HG03280 (cell line): Measurements from ENCODE around the gene CFAP119.

Experiments
- ATAC-seq: cut with Tn5 transposase; IDR thresholded peaks from one replicate; pipeline ENCODE4 v1.9.1; 2021; ENCODE audit warnings: mild to moderate bottlenecking, moderate library complexity; ENCODE audit not compliant: unreplicated experiment

Gene CFAP119

GRCh38 chr16:30741461-30741914 is 20.4 kb downstream of the CFAP119 start:
- no peak for ATAC-seq

GRCh38 chr16:30740364-30741251 is 21.3 kb downstream of the CFAP119 start:
- no peak for ATAC-seq

GRCh38 chr16:30738984-30739951 is 22.6 kb downstream of the CFAP119 start:
- ATAC-seq = no peak

- no peak for ATAC-seq
Observed at GRCh38 chr16:30737794-30738648, 23.8 kb downstream of the CFAP119 start.

GRCh38 chr16:30736995-30737793 is 24.7 kb downstream of the CFAP119 start:
- ATAC-seq = no peak

- no peak for ATAC-seq
Observed at GRCh38 chr16:30731411-30731810, 30.5 kb downstream of the CFAP119 start.

GRCh38 chr16:30728899-30729672 is 32.8 kb downstream of the CFAP119 start:
- ATAC-seq = no peak

GRCh38 chr16:30728321-30728720 is 33.5 kb downstream of the CFAP119 start:
- ATAC-seq = no peak

GRCh38 chr16:30725418-30725792 is 36.5 kb downstream of the CFAP119 start:
- ATAC-seq = no peak

GRCh38 chr16:30724641-30725417 is 37.0 kb downstream of the CFAP119 start:
- ATAC-seq = no peak

GRCh38 chr16:30723725-30724355 is 38.0 kb downstream of the CFAP119 start:
- ATAC-seq = no peak

- no peak for ATAC-seq
Observed at GRCh38 chr16:30722916-30723315, 38.9 kb downstream of the CFAP119 start.

GRCh38 chr16:30722443-30722842 is 39.4 kb downstream of the CFAP119 start:
- no peak for ATAC-seq

GRCh38 chr16:30721606-30722005 is 40.3 kb downstream of the CFAP119 start:
- ATAC-seq = no peak

GRCh38 chr16:30721167-30721566 is 40.7 kb downstream of the CFAP119 start:
- ATAC-seq = no peak

GRCh38 chr16:30720694-30721093 is 41.2 kb downstream of the CFAP119 start:
- ATAC-seq = no peak

- ATAC-seq = no peak
Observed at GRCh38 chr16:30720086-30720485, 41.8 kb downstream of the CFAP119 start.
